ENCODE measurements around the gene ATP5F1D.

GRCh38 chr19:1219786-1220476 is 21.6 kb upstream of the ATP5F1D start:
- TF ChIP-seq CTCF (CRISPR knock-in tag; IDR thresholded peaks at IDR 0.05) (no peak), JUNB (CRISPR knock-in tag; IDR thresholded peaks at IDR 0.05; ENCODE audit: borderline replicate concordance) (no peak)

Data from HepG2 (cell line).